ENCODE data around the gene TMEM88.
A peak's percentile ranks its signal among the peaks of the same experiment; 100 is the strongest.

Gene TMEM88

DNA sequence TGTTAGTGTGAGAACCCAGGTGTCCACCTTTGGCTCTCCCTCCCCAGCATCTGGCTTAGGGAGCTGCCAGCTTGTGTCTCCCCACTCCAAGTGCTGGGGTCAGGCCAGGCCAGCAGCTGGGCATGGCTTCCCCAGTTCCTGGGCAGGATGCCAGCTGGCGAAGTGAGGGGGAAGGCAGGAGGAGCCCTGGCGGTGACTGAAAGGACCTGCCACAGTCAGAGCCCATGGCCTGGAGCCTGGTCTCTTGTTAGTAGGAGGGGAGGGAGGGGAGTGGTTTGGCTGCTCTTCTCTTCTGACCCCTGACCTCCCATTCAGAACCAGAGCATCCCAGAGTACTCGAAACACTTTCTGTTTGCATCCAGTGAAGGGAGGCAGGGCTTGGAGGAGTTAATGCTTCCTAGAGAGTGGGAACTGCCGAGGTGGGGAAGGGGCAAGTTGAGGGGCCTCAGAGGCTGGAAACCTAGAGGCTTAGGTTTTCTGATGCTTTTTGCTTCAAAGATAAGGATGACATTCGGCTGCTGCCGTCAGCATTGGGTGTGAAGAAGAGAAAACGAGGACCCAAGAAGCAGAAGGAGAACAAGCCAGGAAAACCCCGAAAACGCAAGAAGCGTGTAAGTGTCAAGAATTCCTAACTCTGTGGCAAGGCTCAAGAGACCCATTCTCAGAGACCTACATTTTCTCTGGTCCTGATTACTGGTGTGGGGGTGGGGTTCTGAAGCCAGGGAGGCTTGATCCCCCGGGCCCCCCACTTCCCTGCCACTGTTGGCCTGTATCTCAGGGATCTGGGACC is 34.5 kb downstream of the TMEM88 start:
- no peak for TF ChIP-seq CTCF (IDR thresholded peaks at IDR 0.05; ENCODE audit: borderline replicate concordance, control extremely low read depth, extremely low read depth, insufficient read depth, missing control alignments)
- in situ Hi-C loops (cut with MboI; ENCODE audit: low sequenced_read_pairs, unreplicated experiment): no loop called here
- DNase-seq (ENCODE audit: low spot score): no peak

DNA sequence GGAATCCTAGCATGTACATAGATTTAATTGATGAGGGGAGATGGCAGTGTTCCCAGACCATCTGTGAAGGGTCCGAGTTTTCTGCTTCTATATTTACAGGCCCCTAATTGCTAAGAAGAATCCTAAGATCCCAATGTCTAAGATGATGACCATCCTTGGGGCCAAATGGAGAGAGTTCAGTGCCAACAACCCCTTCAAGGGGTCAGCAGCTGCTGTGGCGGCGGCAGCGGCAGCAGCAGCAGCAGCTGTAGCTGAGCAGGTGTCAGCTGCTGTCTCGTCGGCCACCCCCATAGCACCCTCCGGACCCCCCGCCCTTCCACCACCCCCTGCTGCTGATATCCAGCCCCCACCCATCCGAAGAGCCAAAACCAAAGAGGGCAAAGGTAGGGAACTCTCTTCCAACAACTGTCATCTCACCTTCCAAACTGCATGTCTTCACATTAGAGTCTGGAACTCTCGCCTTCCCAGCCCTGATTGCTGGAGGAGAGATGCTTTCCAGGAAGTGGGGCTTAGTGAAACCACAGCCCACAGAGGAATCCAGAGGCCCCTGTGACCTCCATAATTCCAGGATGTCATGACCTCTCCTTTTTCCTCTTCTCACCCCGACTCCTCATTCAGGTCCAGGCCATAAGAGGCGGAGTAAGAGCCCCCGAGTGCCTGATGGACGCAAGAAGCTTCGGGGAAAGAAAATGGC is 38.5 kb downstream of the TMEM88 start:
- TF ChIP-seq CTCF (IDR thresholded peaks at IDR 0.05; ENCODE audit: borderline replicate concordance, control extremely low read depth, extremely low read depth, insufficient read depth, missing control alignments): no peak
- no peak for DNase-seq (ENCODE audit: low spot score)
- in situ Hi-C loops (cut with MboI; ENCODE audit: low sequenced_read_pairs, unreplicated experiment): no loop called here

DNA sequence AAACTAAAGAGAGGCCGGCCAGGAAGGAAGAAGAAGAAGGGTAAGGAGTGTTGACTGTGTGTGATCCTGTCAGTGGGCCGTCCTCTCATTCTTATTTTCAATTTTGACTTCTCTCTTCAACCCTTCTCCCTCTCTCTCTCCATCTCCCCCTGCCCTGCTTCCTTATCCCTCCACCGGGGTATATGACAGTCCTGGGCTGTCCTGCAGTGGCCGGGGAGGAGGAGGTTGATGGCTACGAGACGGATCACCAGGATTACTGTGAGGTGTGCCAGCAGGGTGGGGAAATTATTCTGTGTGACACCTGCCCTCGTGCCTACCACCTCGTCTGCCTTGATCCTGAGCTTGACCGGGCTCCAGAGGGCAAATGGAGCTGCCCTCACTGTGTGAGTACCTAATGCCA is 39.4 kb downstream of the TMEM88 start:
- DNase-seq (ENCODE audit: low spot score): no peak
- in situ Hi-C loops (cut with MboI; ENCODE audit: low sequenced_read_pairs, unreplicated experiment): no loop called here
- no peak for TF ChIP-seq CTCF (IDR thresholded peaks at IDR 0.05; ENCODE audit: borderline replicate concordance, control extremely low read depth, extremely low read depth, insufficient read depth, missing control alignments)

DNA sequence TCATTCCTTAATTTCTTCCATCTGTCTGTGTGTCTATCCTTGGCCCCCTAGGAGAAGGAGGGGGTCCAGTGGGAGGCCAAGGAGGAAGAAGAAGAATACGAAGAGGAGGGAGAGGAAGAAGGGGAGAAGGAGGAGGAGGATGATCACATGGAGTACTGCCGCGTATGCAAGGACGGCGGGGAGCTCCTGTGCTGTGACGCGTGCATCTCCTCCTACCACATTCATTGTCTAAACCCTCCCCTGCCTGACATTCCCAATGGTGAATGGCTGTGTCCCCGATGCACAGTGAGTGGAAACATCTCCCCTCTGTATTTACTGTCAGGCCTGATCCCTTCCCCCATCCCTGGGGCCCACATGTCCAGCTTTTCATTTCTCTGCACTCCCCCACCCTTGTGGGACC is 40.0 kb downstream of the TMEM88 start:
- no peak for TF ChIP-seq CTCF (IDR thresholded peaks at IDR 0.05; ENCODE audit: borderline replicate concordance, control extremely low read depth, extremely low read depth, insufficient read depth, missing control alignments)
- no peak for DNase-seq (ENCODE audit: low spot score)
- in situ Hi-C loops (cut with MboI; ENCODE audit: low sequenced_read_pairs, unreplicated experiment): no loop called here

DNA sequence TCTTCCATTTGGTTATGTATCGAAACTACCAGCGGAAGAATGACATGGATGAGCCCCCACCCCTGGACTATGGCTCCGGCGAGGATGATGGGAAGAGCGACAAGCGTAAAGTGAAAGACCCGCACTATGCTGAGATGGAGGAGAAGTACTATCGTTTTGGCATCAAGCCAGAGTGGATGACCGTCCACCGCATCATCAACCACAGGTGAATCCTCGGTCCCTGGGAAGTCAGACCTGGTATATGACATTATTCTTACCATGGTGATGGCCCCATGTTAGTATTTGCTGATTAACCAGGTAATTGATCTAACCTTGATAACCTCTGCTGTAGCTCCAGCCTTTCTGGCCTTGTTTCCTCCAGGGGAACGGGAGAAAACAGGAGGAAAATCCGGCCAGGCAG is 42.2 kb downstream of the TMEM88 start:
- no peak for TF ChIP-seq CTCF (IDR thresholded peaks at IDR 0.05; ENCODE audit: borderline replicate concordance, control extremely low read depth, extremely low read depth, insufficient read depth, missing control alignments)
- in situ Hi-C loops (cut with MboI; ENCODE audit: low sequenced_read_pairs, unreplicated experiment): no loop called here

GRCh38 chr17:7897773-7898172 is 42.9 kb downstream of the TMEM88 start:
- DNase-seq (ENCODE audit: low spot score): no peak
- in situ Hi-C loops (cut with MboI; ENCODE audit: low sequenced_read_pairs, unreplicated experiment): no loop called here
- TF ChIP-seq CTCF (IDR thresholded peaks at IDR 0.05; ENCODE audit: borderline replicate concordance, control extremely low read depth, extremely low read depth, insufficient read depth, missing control alignments): peak; percentile 15

More for the DNA sequence above, 42.2 kb downstream of the TMEM88 start:
- no peak for DNase-seq (ENCODE audit: low spot score)
